ENCODE measurements around the gene MPPED2.

- TF ChIP-seq CTCF (IDR thresholded peaks at IDR 0.05) (no peak), POLR2A (IDR thresholded peaks at IDR 0.05) (no peak)
Observed at GRCh38 chr11:30370164-30370563, 216.0 kb downstream of the MPPED2 start.

Data from lower leg skin (tissue), 3 donors.